Measurements from ENCODE around the gene S100A10. TPM values are rescaled to one million over a fixed set of nuclear protein-coding genes. Genes with fewer than 3 reads are reported as not detected.

Gene S100A10
- total RNA-seq, 1 experiment from 2014 or later: 87.8 TPM

- DNase-seq (ENCODE audit: low spot score): no peak
These were observed 29.1 kb downstream of the S100A10 start for GRCh38 chr1:151964510-151964909.

GRCh38 chr1:151963288-151963687 is 30.4 kb downstream of the S100A10 start:
- no peak for DNase-seq (ENCODE audit: low spot score)

DNA sequence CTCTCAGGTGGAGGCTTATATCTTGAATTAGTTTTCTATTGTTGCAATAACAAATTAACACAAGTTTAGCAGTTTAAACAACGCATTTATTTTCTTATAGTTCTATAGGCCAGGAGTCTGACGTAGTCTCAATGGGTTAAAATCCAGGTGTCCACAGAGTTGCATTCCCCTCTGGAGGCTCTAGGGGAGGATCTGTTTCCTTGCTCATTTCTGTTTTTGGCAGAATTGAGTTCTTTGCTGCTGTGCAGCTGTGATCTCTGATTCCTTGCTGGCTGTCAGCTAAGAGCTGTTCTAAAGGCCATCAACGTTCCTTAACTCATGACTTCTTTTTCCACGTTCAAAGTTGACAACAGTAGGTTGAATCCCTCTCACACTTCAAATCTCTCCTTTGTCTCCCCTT is 31.8 kb downstream of the S100A10 start:
- DNase-seq (ENCODE audit: low spot score): no peak

- DNase-seq (ENCODE audit: low spot score): no peak
These were observed 32.7 kb downstream of the S100A10 start for GRCh38 chr1:151960780-151961513.

DNA sequence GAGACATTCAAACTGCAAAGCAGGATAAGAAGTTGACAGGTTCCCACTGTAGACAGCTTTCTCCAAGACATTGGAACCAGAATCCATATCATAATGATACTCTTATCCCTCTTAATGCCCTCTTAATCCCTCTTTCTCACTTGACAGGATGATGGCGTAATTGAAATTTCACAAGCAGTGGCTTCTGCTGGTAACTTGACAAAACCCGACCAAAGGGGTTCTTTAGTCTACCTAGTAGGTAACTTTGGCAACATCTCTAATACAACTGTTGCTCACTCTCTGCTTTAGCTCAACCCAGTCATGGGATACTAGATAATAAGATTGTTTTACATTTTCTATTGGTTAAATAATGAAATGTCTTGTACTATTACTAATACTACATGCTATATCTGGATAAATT is 34.7 kb downstream of the S100A10 start:
- DNase-seq (ENCODE audit: low spot score): no peak

- no peak for DNase-seq (ENCODE audit: low spot score)
These were observed 36.6 kb downstream of the S100A10 start for GRCh38 chr1:151956957-151957497.

DNA sequence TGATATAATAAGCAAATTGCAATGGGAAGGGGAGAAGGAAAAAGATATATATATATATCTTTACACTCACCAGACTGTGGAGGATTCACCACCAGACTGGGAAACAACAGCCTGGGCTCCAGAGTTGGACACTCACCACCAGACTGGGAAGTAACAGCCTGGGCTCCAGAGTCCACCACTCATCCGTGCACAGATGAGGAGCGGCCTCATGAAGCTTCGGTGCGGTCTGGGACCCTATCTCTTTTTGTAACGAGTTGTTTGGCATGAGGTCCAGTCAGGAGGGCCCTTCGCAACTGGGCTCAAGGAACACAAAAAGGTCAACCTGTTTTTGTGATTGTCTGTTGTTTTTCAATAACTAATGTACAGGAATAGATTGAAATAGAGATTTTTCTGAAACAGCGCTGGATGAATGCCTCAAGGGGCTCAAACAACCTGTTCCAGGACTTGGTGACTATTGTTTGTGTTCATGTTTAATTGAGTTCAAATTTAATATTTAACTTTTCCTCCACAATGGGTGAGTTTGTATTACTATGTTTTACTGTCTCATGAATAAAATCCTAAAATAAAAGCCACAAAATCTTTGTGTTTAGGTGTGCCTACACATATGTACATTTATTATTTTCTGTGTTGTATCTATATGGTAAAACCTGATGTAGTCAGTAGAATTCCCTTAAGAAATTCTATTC is 40.1 kb downstream of the S100A10 start:
- DNase-seq (ENCODE audit: low spot score): no peak

DNA sequence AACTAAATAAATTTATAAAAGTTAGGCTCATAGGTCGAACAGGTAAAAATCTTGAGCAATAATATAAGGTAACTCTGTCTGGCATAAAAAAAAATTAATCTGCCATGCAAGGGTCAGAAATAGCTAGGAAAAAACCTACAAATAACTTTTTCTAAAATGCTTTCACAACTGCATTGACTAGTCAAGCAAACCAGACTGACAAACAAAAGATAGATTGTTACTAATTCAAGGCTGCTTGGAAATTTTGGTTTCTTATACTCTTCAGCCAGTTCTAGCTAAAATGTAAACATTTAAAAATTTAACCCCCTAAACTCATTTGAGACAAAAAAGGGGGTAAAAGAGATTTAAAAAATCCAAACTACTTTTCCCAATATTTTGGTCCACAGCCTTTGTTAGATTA is 40.8 kb downstream of the S100A10 start:
- DNase-seq (ENCODE audit: low spot score): no peak

DNA sequence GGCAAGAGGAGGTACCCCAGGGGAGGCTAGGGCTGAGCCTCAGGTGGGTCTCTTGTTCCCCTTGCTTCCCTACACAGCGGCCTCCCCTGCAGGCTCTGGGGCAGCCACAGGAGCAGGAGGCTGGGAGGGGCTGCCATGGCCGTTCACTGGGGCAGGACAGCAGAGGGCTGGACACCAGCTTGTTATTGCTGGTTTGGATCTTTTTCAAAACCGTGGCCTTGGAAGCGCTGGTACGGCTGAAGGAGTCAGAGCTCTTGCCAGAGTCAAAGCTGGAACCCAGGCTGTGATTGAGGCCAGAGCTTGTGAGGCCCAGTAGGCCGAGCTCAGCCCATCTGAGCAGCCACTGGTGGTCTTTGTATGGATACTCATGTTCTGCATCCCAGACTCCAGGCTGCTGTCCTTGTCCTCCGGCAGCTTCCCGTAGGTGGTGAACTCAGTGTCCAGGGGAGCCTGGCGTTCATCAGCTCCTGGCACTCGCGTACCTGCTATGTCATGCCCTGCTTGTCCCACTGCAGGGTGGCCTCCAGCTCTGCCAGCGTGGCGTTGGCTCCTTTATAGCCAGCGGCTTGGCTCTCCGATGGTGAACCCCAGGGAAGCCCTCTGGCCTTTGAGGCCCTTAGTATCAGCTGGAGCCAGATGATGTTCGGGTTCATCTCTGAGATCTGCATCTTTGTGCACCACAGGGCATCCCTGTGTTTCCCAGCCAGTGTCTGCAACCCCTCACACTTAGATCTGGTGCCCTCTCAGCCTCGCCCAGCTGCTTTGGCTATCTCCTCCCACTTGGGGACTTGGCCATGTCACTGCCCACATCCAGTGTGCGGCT is 44.1 kb downstream of the S100A10 start:
- no peak for DNase-seq (ENCODE audit: low spot score)

GRCh38 chr1:151948506-151948905 is 45.2 kb downstream of the S100A10 start:
- DNase-seq (ENCODE audit: low spot score): no peak

DNA sequence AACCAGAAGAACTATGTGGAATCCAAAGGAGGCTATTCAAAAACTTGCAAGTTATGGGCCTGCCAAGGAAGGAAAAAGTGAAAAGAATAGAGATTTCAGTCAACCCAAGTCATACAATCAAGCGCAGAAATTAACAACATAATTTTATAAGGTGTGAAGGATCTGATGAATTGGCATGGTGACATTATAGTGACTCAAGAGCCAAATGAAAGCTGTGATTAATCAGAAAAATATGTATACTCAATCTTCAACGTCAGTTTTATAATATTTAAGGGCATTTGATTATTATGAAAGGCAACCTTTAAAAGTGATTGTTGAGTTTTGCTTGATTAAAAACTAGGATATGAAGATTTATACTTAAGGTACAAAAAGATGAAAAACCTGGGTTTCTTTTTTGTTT is 46.5 kb downstream of the S100A10 start:
- no peak for DNase-seq (ENCODE audit: low spot score)

DNA sequence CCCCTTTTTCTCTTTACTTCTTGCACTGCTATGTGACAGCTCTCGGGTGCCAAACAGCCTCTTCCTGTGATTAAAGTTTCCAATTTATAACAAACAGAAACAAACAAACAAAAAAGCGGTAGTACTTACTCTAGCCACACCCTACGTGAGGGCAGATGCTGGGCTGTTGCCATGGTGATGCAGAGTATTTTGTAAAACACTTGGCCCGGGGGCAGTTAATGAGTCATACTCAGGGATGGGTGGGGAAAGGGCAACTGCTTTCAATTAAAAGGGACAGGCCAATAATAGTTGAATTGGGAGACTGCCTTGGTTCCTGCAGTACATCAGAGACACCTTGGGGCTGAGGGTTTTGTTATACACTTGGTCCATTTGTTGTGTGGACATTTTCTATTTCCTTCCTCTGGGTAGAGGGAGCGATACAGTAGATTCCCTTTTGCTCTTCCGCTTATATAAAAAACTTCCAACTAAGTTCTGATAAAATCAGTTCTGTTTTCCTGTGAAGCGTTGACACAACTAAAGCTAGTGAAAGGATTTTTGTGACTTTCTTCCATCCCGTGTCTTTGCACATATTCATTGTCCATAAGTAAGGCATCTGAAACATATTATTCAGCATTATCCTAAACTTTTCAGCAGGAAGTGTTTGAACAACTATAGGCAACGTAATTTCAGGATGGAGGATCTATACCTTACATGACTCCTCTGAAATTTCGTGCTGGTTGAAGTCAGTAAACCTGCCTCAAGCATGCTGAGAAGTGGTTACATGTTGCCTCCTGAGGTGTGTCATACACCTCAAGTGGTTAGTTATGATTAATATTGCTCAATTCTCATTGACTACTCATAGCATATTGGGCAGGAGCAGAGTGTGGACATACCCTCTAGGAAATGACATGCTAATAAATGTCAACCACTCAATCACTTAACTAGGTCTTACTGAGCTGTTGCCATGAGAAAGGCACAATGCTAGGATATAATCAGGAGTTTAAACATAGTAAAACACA is 47.6 kb downstream of the S100A10 start:
- DNase-seq (ENCODE audit: low spot score): peak; percentile 92

DNA sequence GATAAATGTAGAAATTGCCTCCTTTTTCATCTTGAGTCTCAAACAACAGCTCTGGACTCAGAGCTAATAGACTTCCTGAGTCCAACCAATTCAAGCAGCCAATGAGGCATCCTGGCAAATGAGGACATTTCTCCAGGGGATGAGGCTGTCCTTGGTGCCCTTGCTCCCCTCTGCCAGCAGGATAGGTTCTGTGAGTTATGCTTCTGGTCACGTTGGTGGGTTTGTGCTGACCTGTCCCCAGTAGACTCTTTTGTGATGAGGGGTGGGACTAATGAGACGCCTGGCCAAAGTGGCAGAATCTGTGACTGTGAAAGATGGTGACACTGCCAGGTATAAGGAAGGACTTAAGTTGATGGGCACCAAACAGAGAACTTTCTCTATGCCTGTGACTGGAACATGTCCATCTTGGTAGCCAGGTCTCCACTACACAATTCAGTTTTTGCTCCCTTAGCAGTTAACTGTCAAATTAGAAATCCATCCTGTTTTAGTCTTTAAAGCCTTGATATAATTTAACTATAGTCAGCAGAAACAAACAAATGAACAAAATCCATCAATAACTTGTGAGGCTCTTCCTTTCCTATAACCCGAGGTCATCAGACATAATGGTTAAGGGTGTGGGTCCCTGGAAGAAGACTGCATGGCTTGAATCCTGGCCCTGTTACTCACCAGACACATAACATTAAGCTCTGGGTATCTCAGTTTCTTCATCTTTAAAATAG is 48.6 kb downstream of the S100A10 start:
- no peak for DNase-seq (ENCODE audit: low spot score)

GRCh38 chr1:151944126-151944856 is 49.4 kb downstream of the S100A10 start:
- DNase-seq (ENCODE audit: low spot score): peak; percentile 13

- no peak for DNase-seq (ENCODE audit: low spot score)
These were observed 50.1 kb downstream of the S100A10 start for GRCh38 chr1:151943591-151943990.

DNA sequence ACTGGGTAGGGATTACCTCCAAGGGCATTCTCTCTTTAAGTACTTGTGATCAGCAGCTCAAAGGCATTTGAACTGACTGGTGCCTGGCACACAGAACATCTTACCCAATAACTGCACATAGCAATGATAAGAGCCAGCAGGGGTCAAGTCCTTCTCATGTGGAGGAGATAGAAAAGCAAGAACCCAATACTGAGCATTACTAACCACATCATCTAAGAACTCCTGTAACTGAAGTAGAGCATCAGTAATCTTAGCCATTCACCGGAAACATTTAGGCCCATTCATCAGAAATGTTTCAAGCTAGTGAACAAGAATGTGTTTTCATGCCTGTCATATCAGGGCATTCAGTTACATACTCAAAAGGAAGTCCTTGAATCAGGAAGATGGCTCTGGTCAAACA is 50.8 kb downstream of the S100A10 start:
- no peak for DNase-seq (ENCODE audit: low spot score)

DNA sequence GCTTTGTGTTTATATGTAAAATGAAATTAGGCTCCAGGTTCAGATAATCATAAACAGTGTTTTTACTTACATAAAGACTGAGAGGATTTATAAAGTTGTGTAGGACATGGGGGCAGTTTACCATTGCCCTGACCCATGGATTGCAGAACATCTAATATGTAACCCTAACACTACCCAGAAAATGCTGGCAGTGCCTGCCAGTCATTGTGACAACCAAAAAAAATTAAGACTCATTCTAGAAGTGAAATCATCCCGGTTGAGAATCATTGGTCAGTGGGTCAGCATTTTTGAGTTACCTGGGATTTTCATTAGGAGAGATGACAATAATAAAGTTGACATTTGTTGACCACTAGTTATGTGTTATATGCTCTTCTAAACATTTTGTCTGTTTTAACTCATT is 53.1 kb downstream of the S100A10 start:
- DNase-seq (ENCODE audit: low spot score): no peak

DNA sequence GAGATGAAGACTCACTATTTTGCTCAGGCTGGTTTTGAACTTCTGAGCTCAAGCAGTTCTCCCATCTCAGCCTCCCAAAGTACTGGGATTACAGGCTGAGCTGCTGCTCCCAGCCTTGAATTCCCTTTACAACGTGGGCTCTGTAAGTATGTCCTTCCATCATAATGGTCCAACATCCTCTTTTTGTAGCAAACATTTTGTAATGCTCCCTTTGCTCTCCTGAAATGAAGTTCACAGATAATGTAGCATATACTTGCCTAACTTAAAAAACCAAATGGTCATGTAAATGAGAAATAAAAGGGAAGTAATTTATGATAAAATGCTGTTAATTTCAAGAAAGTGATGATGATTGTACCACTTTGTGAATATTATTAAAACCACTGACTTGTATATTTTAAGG is 53.9 kb downstream of the S100A10 start:
- no peak for DNase-seq (ENCODE audit: low spot score)

- DNase-seq (ENCODE audit: low spot score): no peak
These were observed 54.5 kb downstream of the S100A10 start for GRCh38 chr1:151939141-151939540.

- DNase-seq (ENCODE audit: low spot score): no peak
These were observed 57.0 kb downstream of the S100A10 start for GRCh38 chr1:151936653-151937052.

All from H4 (cell line).